ENCODE results near the gene ABCA5. TPM values are rescaled to one million over a fixed set of nuclear protein-coding genes. Genes with fewer than 3 reads are reported as not detected.

Gene ABCA5
- total and polyA plus RNA-seq, 10 of the 15 experiments (the other 5 are each of a cell fraction or from before 2014, with no cell fraction given) = 11.8 to 31.1 (median 18.1) TPM

DNA sequence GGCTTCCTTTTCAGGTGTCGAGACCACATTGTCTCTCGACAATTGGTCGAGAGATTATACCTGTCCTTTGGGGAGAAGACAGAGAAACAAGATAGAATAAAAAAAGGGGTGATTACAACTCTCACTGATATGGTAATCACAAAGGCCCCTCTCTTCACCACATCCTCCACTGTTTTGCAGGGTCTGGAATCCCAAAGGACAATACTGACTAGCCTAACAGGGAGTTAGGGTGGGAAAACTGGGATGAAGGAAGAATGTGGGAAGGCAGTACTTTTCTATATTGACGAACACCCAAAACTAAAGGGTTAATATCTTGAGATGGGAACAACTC is 6.1 kb downstream of the ABCA5 start:
- in situ Hi-C loops (cut with MboI) (no loop called here), intact Hi-C loops (cut with micrococcal nuclease; ENCODE audit: unreplicated experiment) (no loop called here)
- no peak overlapping the region for H3K27ac ChIP-seq (ENCODE audit: control insufficient read depth, insufficient read depth)
- H3K4me1 ChIP-seq (ENCODE audit: control insufficient read depth, insufficient read depth, low read length) = no peaks in the 10 kb centered on the region
- FAIRE-seq (no peak), DNase-seq (ENCODE audit: low read depth, low spot score) (no peak), ATAC-seq (no peak)
- H3K79me2 ChIP-seq (ENCODE audit: control insufficient read depth, insufficient read depth, low read length) = peaks cover 30% of the 10 kb centered on the region
- H3K4me2 ChIP-seq (ENCODE audit: control insufficient read depth, insufficient read depth) = no peak overlapping the region
- no peaks in the 10 kb centered on the region for H4K20me1 ChIP-seq (ENCODE audit: control insufficient read depth, insufficient read depth)
- POLR2A ChIA-PET = no interaction called here
- no peak for TF ChIP-seq FOXK2 (IDR thresholded peaks at IDR 0.05)
- no peak for TF ChIP-seq IRF5 (IDR thresholded peaks at IDR 0.05; ENCODE audit: borderline replicate concordance)
- TF ChIP-seq, protein P1, sequence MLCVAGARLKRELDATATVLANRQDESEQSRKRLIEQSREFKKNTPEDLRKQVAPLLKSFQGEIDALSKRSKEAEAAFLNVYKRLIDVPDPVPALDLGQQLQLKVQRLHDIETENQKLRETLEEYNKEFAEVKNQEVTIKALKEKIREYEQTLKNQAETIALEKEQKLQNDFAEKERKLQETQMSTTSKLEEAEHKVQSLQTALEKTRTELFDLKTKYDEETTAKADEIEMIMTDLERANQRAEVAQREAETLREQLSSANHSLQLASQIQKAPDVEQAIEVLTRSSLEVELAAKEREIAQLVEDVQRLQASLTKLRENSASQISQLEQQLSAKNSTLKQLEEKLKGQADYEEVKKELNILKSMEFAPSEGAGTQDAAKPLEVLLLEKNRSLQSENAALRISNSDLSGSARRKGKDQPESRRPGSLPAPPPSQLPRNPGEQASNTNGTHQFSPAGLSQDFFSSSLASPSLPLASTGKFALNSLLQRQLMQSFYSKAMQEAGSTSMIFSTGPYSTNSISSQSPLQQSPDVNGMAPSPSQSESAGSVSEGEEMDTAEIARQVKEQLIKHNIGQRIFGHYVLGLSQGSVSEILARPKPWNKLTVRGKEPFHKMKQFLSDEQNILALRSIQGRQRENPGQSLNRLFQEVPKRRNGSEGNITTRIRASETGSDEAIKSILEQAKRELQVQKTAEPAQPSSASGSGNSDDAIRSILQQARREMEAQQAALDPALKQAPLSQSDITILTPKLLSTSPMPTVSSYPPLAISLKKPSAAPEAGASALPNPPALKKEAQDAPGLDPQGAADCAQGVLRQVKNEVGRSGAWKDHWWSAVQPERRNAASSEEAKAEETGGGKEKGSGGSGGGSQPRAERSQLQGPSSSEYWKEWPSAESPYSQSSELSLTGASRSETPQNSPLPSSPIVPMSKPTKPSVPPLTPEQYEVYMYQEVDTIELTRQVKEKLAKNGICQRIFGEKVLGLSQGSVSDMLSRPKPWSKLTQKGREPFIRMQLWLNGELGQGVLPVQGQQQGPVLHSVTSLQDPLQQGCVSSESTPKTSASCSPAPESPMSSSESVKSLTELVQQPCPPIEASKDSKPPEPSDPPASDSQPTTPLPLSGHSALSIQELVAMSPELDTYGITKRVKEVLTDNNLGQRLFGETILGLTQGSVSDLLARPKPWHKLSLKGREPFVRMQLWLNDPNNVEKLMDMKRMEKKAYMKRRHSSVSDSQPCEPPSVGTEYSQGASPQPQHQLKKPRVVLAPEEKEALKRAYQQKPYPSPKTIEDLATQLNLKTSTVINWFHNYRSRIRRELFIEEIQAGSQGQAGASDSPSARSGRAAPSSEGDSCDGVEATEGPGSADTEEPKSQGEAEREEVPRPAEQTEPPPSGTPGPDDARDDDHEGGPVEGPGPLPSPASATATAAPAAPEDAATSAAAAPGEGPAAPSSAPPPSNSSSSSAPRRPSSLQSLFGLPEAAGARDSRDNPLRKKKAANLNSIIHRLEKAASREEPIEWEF (IDR thresholded peaks at IDR 0.05; ENCODE audit: insufficient replicate concordance, low read depth, low read length) = no peak
- no peak for TF ChIP-seq ZNF592 (IDR thresholded peaks at IDR 0.05)
- TF ChIP-seq, protein P2, sequence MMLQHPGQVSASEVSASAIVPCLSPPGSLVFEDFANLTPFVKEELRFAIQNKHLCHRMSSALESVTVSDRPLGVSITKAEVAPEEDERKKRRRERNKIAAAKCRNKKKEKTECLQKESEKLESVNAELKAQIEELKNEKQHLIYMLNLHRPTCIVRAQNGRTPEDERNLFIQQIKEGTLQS (IDR thresholded peaks at IDR 0.05; ENCODE audit: borderline replicate concordance, extremely low read depth, low read depth, low read length) = no peak
- no peak for TF ChIP-seq RCOR1 (conservative IDR thresholded peaks at IDR 0.05; ENCODE audit: low read depth, low read length)
- TF ChIP-seq JUNB (IDR thresholded peaks at IDR 0.05) = no peak
- no peak for TF ChIP-seq NR2C1 (IDR thresholded peaks at IDR 0.05)
- no peak for TF ChIP-seq HDAC6 (IDR thresholded peaks at IDR 0.05; ENCODE audit: unreplicated experiment)
- WGBS (ENCODE audit: insufficient coverage, insufficient replicate concordance, low lambda C conversion rate, missing lambda C conversion rate) = 94% methylated on average over 4 of the region's 4 CpGs
- RAD21 ChIA-PET (ENCODE audit: unreplicated experiment) = no interaction called here
- no TSS peak for BruUV-seq (replicated peaks)
- SMC1A ChIA-PET (ENCODE audit: uncharacterized antibody, unreplicated experiment) = interaction anchor here (1.6 kb wide), 1 partner anchor 9 kb away, joined by 4 read pairs; no protein-coding TSS in a partner anchor
- H3K27me3 ChIP-seq (replicated peaks in 1 of 2; ENCODE audit: control insufficient read depth in 2 of 2, insufficient read depth in 2 of 2, low read length in 1 of 2) = no peaks in the 10 kb centered on the region
- no peak overlapping the region for H2AFZ ChIP-seq (ENCODE audit: control insufficient read depth, low read depth, low read length)
- H3K36me3 ChIP-seq (ENCODE audit: control insufficient read depth in 2 of 2, insufficient read depth in 2 of 2, low read length in 1 of 2) = peaks cover 0 to 4% of the 10 kb centered on the region in 2 experiments; a peak in 1 of 4 replicates
- no peak overlapping the region for H3K9ac ChIP-seq (ENCODE audit: control insufficient read depth, insufficient read depth, low read length)
- CTCF ChIA-PET = interaction anchor here (1.0 to 2.0 kb wide), 2 partner anchors 8 to 203 kb away, joined by 3 to 6 read pairs; no protein-coding TSS in a partner anchor
- H3K9me3 ChIP-seq (replicated peaks; ENCODE audit: control insufficient read depth, insufficient read depth, low read length) = no peaks in the 10 kb centered on the region; the same call in 2 of the 3 replicates
- H3K4me3 ChIP-seq = no peak overlapping the region

Measured in GM12878 (cell line).